ENCODE results near the gene ZMIZ1.

DNA sequence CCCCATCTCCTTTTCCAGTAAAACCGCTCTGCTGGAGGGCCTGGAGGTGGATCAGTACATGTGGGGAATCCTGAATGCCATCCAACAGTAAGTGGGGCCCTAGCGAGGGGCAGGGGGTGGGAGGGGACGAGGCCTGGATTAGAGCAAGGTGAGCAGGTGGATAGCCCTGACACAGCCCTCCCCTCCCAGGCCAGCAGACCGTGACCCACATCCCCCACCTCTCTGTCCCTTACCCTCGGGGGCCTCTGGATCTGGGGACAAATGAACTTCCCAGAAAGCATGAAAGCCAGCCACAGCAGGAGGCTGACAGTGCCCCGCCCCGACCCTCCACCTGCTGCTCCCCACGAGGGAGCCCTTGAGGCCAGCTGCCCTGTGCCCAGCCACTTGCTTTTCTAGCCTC is 236.7 kb downstream of the ZMIZ1 start:
- TF ChIP-seq CTCF (IDR thresholded peaks at IDR 0.05; ENCODE audit: low read depth, low read length, missing input control) (no peak), SP1 (IDR thresholded peaks at IDR 0.05) (no peak), GABPA (IDR thresholded peaks at IDR 0.05 in 1 of 2, conservative IDR thresholded peaks at IDR 0.05 in 1 of 2) (no peak), MAX (IDR thresholded peaks at IDR 0.05) (no peak), JUND (IDR thresholded peaks at IDR 0.05) (no peak), FOXA1 (IDR thresholded peaks at IDR 0.05) (no peak)
